Neural cell (in vitro differentiated cells): Measurements from ENCODE around the gene EPS8.

Experiments used
- EP300 ChIP-seq: fragments of 450-650 bp; conservative IDR thresholded peaks from 2 replicates; pipeline ENCODE4 v1.6.1; 2014; ENCODE audit warnings: antibody characterized with exemption, mild to moderate bottlenecking, moderate library complexity; ENCODE audit not compliant: poor library complexity, severe bottlenecking
- TAF1 ChIP-seq: IDR thresholded peaks from 2 replicates; pipeline ENCODE4 v1.6.1; 2012; ENCODE audit warnings: low read depth
- TF ChIP-seq, protein P1 (sequence below): fragments of 450-650 bp; IDR thresholded peaks from 2 replicates; pipeline ENCODE4 v1.5.1; 2014; ENCODE audit warnings: antibody characterized with exemption, mild to moderate bottlenecking, moderate library complexity; ENCODE audit not compliant: poor library complexity, severe bottlenecking

DNA sequence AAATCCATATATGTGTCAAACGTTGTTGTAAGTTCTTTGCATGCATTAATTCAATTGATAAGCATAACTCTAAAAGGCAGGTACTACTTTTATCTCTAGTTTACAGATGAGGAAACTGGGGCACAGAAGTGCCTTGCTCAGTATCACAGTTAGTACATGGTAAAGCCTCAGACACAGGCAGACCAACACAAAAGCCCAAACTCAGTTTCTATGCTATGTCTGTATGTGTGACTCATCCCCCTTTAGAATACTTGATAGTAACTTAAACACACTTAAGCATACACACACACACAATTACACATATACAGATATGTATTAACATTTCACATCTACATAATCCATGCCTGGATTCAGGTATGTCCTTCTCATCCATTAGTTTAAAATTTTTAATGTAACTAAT is 88.0 kb downstream of the EPS8 start:
- TF ChIP-seq, protein P1, sequence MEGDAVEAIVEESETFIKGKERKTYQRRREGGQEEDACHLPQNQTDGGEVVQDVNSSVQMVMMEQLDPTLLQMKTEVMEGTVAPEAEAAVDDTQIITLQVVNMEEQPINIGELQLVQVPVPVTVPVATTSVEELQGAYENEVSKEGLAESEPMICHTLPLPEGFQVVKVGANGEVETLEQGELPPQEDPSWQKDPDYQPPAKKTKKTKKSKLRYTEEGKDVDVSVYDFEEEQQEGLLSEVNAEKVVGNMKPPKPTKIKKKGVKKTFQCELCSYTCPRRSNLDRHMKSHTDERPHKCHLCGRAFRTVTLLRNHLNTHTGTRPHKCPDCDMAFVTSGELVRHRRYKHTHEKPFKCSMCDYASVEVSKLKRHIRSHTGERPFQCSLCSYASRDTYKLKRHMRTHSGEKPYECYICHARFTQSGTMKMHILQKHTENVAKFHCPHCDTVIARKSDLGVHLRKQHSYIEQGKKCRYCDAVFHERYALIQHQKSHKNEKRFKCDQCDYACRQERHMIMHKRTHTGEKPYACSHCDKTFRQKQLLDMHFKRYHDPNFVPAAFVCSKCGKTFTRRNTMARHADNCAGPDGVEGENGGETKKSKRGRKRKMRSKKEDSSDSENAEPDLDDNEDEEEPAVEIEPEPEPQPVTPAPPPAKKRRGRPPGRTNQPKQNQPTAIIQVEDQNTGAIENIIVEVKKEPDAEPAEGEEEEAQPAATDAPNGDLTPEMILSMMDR = no peak
- no peak for TF ChIP-seq EP300
- TF ChIP-seq TAF1 = no peak
